ENCODE results near the gene WDFY2.

DNA sequence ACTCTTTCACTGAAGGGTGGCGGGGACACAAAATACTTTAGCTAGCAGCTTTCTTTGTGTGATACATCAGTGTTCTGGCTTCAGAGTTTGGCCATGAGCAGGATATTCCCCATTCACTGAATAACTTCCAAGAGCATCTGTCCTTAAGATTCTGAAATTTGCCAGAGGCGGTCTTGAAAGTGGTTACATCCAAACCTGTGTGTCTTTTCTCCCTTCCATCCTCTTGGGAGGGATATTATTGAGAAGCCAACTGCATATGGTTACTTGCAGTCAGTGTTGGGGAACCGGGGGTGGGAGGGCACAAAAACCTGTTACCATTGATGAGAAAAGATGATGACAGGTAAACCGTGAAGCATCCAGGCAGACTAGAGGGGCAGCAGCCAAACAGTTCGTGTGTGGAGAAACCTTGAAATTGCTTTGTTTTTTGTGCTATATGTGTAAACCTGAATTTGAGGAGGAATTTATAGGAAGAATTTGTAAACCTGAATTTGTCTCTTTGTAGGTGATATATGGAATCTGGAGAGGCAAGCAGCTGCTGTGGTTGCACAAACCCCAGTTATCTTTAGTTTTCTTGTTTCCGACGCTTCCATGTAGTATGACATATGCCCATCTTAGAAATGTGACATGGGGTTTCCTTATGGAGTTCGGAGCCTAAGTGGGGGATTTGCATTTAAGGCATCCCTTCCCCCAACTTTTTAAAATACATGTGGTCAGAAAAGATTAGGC, 104.8 kb downstream of the WDFY2 start:
- TF ChIP-seq, protein P1, sequence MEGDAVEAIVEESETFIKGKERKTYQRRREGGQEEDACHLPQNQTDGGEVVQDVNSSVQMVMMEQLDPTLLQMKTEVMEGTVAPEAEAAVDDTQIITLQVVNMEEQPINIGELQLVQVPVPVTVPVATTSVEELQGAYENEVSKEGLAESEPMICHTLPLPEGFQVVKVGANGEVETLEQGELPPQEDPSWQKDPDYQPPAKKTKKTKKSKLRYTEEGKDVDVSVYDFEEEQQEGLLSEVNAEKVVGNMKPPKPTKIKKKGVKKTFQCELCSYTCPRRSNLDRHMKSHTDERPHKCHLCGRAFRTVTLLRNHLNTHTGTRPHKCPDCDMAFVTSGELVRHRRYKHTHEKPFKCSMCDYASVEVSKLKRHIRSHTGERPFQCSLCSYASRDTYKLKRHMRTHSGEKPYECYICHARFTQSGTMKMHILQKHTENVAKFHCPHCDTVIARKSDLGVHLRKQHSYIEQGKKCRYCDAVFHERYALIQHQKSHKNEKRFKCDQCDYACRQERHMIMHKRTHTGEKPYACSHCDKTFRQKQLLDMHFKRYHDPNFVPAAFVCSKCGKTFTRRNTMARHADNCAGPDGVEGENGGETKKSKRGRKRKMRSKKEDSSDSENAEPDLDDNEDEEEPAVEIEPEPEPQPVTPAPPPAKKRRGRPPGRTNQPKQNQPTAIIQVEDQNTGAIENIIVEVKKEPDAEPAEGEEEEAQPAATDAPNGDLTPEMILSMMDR (IDR thresholded peaks at IDR 0.05) = no peak
- no peak for TF ChIP-seq POLR2A (IDR thresholded peaks at IDR 0.05)

Measured in body of pancreas (tissue), 4 donors.